ENCODE data around the gene GSG1L. TPM values are rescaled to one million over a fixed set of nuclear protein-coding genes. Genes with fewer than 3 reads are reported as not detected.

GSG1L gene
- polyA plus RNA-seq, 1 donor (not counting 4 experiments of a cell fraction or from before 2014, with no cell fraction given), result not detected

DNA sequence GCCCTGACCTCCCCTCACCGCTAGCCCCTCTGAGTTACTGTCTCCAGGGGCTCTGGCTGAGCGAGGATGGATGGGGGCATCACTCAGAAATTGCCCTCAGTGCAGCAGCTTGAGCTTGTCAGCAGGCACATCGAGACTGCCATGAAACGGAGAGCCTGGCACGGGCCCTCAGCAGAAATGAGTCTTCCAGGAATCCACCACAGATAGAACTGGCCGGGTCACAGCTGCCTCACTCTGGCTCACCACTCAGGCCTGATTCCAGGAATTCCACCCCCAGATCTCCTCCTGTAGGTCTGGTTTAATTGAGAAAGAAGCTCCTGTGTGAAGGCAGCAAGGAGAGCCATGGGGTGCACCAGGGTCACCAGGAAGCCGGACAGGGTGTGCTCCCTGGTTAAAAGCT is 85.5 kb downstream of the GSG1L start:
- no peak overlapping the region for H2AFZ ChIP-seq (ENCODE audit: control insufficient read depth, low read length)
- no peaks in the 10 kb centered on the region for H3K36me3 ChIP-seq (ENCODE audit: control insufficient read depth in 2 of 2, extremely low read depth in 1 of 2, insufficient read depth in 2 of 2, low read length in 2 of 2)
- no peak overlapping the region for H3K9ac ChIP-seq (ENCODE audit: control insufficient read depth, extremely low read depth, insufficient read depth, low read length)
- TF ChIP-seq EZH2 (IDR thresholded peaks at IDR 0.05; ENCODE audit: low read length) (no peak), CTCF (optimal IDR thresholded peaks at IDR 0.05 in 1 of 3, IDR thresholded peaks at IDR 0.05 in 1 of 3, conservative IDR thresholded peaks at IDR 0.05 in 1 of 3; ENCODE audit: extremely low read depth in 1 of 3, insufficient read depth in 2 of 3, low read length in 3 of 3) (no peak)
- no peak overlapping the region for H3K4me3 ChIP-seq (ENCODE audit: control insufficient read depth in 2 of 3, extremely low read depth in 1 of 3, insufficient read depth in 2 of 3, low read depth in 1 of 3, low read length in 3 of 3)
- H3K27ac ChIP-seq (ENCODE audit: control insufficient read depth, insufficient read depth, low read length), result no peak overlapping the region
- no peak for FAIRE-seq
- H3K4me2 ChIP-seq (ENCODE audit: control insufficient read depth, extremely low read depth, insufficient read depth, low read depth, low read length), result no peak overlapping the region
- no peaks in the 10 kb centered on the region for H3K9me1 ChIP-seq (ENCODE audit: control insufficient read depth, extremely low read depth, insufficient read depth, low read length)
- H4K20me1 ChIP-seq (ENCODE audit: control insufficient read depth, extremely low read depth, insufficient read depth, low read length), result no peaks in the 10 kb centered on the region
- dilution Hi-C loops (cut with MboI; ENCODE audit: extremely low pct_ligation_motif_present, low sequenced_read_pairs), result no loop called here
- no peaks in the 10 kb centered on the region for H3K79me2 ChIP-seq (ENCODE audit: control insufficient read depth, insufficient read depth, low read length)
- no peak for DNase-seq (ENCODE audit: low read depth, low spot score)
- H3K27me3 ChIP-seq (ENCODE audit: control insufficient read depth, extremely low read depth, insufficient read depth, low read length), result no peaks in the 10 kb centered on the region
- H3K4me1 ChIP-seq (ENCODE audit: control insufficient read depth, extremely low read depth, insufficient read depth, low read length), result no peaks in the 10 kb centered on the region
- H3K9me3 ChIP-seq (ENCODE audit: control insufficient read depth, low read depth, low read length), result no peaks in the 10 kb centered on the region

DNA sequence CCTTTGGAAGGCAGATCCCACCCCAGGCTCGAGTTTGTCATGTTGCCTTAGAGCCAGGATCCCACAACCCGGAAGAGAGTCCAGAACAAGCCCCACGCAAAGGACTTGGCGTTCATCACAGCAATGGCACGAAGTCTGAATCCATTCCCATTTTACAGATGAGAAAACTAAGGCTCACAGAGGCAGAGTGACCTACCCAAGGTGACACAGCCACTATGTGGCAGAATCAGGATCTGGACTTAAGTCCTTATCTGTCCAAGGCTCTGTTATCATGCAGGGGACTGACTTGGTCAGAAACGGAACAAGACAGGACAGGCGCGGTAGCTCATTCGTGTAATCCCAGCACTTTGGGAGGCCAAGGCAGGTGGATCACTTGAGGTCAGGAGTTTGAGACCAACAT is 86.5 kb downstream of the GSG1L start:
- no peaks in the 10 kb centered on the region for H3K9me1 ChIP-seq (ENCODE audit: control insufficient read depth, extremely low read depth, insufficient read depth, low read length)
- no peaks in the 10 kb centered on the region for H3K9me3 ChIP-seq (ENCODE audit: control insufficient read depth, low read depth, low read length)
- dilution Hi-C loops (cut with MboI; ENCODE audit: extremely low pct_ligation_motif_present, low sequenced_read_pairs), result no loop called here
- no peak overlapping the region for H3K27ac ChIP-seq (ENCODE audit: control insufficient read depth, insufficient read depth, low read length)
- no peaks in the 10 kb centered on the region for H4K20me1 ChIP-seq (ENCODE audit: control insufficient read depth, extremely low read depth, insufficient read depth, low read length)
- no peak overlapping the region for H3K4me2 ChIP-seq (ENCODE audit: control insufficient read depth, extremely low read depth, insufficient read depth, low read depth, low read length)
- no peaks in the 10 kb centered on the region for H3K4me1 ChIP-seq (ENCODE audit: control insufficient read depth, extremely low read depth, insufficient read depth, low read length)
- DNase-seq (ENCODE audit: low read depth, low spot score) (no peak), FAIRE-seq (no peak)
- no peak overlapping the region for H3K4me3 ChIP-seq (ENCODE audit: control insufficient read depth in 2 of 3, extremely low read depth in 1 of 3, insufficient read depth in 2 of 3, low read depth in 1 of 3, low read length in 3 of 3)
- no peaks in the 10 kb centered on the region for H3K79me2 ChIP-seq (ENCODE audit: control insufficient read depth, insufficient read depth, low read length)
- H2AFZ ChIP-seq (ENCODE audit: control insufficient read depth, low read length), result no peak overlapping the region
- H3K9ac ChIP-seq (ENCODE audit: control insufficient read depth, extremely low read depth, insufficient read depth, low read length), result no peak overlapping the region
- H3K36me3 ChIP-seq (ENCODE audit: control insufficient read depth in 2 of 2, extremely low read depth in 1 of 2, insufficient read depth in 2 of 2, low read length in 2 of 2), result no peaks in the 10 kb centered on the region
- TF ChIP-seq CTCF (optimal IDR thresholded peaks at IDR 0.05 in 1 of 3, IDR thresholded peaks at IDR 0.05 in 1 of 3, conservative IDR thresholded peaks at IDR 0.05 in 1 of 3; ENCODE audit: extremely low read depth in 1 of 3, insufficient read depth in 2 of 3, low read length in 3 of 3), result no peak
- no peak for TF ChIP-seq EZH2 (IDR thresholded peaks at IDR 0.05; ENCODE audit: low read length)
- H3K27me3 ChIP-seq (ENCODE audit: control insufficient read depth, extremely low read depth, insufficient read depth, low read length), result no peaks in the 10 kb centered on the region

Measured in keratinocyte (primary cell).